NCI-H69 (cell line): ENCODE measurements around the gene RALGAPA2.
"Not testable (repeated sequence)": the region's sequence is repeated elsewhere in the genome, so short reads cannot be mapped to it uniquely, and the experiment has no call there.

Experiments
- DNase-seq: peaks from one replicate; lab custom pipeline; 2025; lab: John Stamatoyannopoulos, UW

RALGAPA2 gene

DNA sequence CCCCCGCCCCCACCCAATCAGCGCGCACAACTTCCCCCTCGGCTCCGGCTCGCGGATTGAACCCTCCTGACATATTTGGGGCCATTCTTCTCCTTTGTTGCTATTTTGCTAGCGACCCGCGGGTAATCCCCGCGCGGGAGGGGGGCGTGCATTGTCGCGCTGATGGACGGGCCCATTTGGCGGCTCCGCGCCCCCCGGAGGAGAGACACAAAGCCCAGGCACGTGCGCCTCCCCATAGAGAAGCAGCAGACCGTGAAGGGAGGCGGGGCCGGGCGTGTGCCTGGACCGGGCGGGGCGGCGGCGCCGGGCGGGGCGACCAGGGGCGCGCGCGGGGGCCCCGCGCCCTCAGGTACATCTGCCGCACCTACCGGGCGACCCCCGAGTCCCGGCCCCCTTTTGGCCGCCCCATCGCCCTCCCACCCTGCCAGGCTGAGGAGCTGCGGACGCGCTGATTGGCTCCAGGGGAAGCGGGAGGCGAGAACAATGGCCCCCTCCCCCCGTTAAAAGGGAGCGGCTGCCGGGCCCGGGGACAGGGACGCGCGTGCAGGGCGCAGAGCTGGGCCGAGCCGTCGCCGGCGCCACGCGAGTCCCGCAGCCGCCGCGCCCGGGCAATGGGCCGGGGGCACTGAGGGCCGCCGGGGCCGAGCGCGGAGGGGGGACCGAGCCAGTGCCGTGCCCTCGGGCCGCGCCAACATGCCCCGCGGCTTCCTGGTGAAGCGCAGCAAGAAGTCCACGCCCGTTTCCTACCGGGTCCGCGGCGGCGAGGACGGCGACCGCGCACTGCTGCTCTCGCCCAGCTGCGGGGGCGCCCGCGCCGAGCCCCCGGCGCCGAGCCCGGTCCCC lies 344.6 kb downstream of the RALGAPA2 start, which contains the start of gene INSM1:
Gene INSM1, plus strand, starts transcription at position 530 of the 843 bp plus-strand sequence. Its CDS starts 164 bp downstream, at position 694.
- DNase-seq, result peak; percentile 100

DNA sequence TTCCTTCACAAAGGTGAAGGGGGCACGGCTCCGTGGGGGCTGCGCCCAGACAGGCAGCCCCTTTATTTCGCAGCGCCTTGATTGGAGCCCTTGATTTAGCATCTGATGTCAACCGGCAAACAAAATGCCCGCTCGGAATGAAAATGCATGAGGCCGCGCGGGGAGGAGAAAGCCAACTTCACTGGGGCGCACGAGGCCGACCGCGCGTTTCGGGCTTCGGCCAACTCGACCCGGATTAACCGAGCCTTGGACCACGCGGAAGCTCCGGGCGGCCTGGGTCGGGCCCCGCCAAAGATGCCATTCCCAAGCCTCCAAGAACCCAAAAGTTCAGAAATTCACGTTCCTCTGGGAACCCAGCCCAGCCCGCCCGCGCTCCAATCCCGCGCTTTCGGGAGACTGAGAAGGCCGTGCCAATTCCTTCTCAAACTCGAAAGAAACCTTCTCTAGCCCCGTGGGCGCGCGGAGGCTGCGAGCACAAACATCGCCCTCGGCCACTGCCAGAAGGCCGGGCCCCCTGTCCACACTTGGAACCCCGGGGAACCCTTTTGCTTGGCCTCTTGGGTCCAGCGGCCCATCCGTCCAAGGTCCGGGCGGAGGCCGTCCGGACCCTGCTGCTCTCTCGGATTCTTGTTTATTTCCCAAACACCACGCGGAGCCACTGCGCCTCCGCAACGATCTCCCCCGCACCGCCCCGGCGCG lies 345.4 kb downstream of the RALGAPA2 start:
- DNase-seq, result no peak

DNA sequence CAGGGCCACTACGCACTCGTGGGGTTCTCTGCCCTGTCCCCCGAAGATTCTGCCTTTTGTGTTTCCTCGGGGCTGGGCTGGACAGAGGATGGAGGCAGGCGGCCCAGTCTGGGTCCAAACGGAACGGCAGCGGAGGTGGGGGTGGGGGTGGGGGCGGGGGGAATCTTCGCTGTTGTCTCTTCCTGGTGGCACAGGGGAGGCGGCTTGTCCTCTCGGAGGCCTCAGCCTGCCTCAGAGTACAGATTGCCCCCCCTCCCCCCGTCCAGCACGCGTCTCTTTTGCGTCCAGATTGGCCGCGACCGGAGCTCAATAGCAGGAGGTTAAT lies 345.9 kb downstream of the RALGAPA2 start:
- peak; percentile 97 for DNase-seq

DNA sequence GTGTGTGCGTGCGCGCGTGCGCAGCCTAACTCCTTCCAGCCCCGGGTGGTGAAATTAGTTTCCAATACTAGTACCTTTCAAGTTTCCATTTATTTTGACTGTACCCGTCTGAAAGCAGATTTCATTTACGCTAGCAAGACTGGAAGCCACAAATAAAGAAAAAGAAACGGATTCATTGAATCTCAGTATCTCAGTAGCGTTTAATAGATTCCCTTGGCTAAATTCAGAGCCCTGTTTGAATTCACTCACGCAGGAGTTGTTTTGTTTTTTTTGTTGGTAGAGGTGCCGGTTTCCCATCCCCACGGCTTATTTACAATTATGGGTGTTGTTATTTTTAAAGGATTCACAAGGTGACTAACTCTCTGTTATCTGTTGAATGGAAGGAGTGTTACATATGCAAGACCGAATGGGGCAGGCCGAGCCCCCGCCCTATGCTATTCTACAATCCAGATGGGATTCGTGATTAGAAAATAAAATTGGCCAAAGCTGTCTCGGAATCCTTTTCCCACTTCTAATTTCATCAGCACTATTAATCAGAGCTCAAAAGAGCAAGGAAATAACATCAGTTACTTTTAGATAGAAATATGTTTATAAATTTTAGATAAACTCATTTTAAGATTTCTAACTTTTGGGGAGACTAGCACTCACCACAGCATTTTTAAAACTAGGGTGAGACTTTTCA lies 346.8 kb downstream of the RALGAPA2 start:
- DNase-seq, result peak; percentile 77

DNA sequence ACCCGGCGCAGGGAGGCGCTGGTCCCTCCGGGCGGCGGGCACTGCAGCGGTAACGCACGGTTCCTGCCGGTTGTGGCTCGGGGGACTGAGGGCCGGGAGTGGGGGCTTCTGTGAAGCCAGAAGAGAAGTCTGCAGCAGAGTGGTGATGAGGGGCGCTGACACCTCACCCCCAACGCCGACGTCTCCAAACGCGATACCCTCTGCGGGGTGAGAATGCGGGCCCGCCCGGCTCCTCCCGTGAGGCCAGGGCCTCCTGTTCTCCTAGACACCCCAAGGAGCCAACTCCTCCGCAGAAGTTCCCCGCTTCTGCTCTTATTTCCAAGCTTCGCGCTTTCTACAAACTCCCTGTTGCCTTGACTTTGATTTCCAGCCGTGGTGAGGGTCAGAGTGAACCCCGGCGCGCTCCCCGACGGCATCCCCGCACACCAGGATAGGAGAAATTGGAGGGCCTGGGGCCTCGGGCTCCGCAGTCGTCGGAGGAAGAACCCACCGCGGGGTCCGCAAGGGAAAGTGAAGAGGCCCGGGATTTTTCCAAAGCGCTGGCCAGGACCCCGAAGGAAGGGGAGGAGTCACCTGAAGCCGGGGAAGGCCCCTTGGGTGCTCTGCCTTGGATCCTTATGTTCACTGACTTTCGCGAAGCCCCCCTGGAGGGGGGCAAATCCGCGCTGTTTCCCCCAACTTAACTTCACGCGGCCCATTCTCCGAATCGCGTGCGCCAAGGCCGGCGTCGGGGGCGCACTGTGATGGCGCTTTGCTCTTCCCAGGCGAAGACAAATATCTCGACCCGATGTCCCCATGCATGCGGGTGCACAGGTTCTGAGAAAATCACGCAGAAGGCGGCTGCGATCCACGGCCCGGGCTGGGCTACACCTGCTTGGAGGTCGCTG lies 347.6 kb downstream of the RALGAPA2 start:
- DNase-seq, result peak; percentile 88

DNA sequence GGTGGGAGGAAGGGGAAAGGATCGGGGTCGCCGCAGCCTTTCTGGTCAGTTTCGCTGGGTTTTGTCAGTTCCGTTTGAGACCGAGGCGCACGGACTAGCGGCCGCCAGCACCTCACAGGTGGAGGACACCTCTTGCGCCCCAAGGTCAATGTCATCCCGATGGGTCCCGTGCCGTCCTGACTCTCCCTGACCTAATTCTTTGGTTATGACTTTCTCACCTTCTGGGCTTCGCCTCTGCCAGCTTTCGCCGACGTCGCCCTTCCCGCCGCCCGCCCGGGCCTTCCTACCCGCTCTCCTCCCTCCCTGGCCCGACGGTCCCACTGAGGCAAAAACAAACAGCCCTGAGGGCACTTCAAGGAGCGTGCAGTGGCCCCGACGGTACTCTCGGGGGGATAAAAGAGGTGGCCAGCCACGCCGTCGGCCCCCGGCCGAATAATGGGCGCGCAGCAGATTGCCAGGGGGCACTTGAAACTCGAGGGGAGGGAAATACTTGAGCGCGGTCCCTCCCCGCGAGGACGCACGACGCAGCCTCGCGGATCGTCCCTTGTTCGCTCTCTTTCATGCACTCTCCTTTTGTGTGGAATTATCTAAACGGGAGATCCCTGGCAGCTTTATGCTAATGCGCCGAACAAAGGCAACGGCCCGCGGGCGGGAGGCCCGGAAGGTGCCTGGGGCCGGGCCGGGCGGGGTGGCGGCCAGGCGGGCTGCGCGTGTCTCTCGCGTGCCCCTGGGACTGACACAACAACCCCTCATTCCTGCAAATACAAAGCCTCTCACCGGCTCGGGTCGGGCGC lies 348.4 kb downstream of the RALGAPA2 start:
- peak; percentile 86 for DNase-seq

DNA sequence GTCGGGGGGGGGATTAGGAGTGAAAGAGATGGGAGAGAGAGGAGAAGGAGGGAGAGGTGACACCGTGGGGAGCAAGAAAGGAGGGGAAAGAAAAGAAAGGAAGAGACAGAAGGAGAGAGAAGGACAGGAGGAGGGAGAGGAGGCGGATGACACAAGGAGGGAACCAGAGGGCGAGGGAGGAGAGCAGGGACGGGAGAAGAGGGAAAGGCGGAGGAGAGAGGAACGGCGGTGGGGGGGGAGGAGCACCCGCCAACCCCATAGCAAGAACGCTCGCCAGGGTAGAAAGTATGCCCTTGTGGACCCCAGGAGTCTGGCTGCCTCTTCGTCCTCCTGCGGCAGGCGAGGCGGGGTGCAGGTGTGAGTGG lies 349.0 kb downstream of the RALGAPA2 start:
- DNase-seq, result peak; percentile 92

DNA sequence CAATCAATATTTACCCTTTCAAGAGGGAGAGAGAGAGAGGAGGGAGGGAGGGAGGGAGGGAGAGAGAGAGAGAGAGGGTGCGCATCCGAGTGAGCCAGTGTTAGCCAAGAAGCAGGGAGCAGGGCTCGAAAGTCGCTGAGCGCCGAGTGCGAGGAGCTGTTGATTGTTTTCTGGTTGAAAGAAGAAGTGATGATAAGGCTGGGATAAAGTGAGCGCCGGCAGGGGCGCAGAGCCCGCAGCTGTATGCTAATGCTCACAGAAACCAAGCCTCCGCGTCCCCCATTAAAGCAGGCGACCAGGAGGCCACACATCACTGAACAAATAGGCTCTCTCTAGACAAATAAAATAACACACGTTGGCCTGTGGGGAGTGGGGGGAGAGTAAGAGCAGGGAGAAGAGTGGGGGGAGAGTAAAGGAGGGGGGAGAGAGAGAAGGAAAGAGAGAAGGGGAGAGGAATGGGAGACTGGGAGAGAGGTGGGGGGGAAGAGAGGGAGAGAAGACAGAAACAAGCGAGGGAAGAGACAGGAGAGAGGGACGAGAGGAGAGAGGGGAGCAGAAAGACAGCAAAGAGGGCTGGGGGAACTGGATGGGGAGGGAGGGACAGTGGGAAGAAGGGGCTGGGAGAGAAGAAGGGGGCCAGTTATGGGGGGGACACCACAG lies 349.5 kb downstream of the RALGAPA2 start:
- peak; percentile 96 for DNase-seq

DNA sequence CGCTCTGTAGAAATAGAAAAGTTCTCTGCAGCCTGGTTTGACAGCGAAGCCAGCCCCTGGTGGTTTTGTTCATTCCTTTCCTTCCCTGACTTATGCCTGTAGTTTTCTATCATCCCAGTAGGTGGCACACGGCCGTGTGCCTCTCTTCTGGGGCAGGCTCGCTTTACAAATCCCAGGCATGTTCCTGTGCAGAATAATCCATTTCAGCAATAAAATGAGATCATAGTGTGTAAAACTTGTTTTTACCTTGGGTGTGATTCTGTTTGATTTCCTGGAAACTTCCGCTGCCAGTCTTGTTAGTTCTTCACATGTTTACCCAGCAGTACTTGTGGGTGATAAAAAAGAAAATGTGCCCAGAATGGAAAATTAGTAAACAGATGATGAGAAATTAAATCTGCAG lies 352.0 kb downstream of the RALGAPA2 start:
- peak; percentile 86 for DNase-seq

DNA sequence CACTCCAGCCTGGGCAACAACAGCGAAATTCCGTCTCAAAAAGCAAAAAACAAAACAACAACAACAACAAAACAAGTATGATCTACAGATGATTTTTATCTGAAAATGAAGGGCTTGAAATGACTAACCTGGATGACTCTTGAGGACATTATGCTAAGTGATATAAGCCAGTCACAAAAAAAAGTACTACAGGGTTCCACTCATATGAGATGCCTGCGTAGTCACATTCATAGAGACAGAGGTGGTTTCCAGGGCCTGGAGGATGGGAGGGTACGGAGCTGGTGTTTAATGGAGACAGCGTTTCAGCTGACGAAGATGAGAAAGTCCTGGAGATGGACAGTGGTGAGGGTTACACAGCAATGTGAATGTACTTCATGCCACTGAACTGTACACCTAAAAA lies 352.8 kb downstream of the RALGAPA2 start:
- DNase-seq, result no peak

DNA sequence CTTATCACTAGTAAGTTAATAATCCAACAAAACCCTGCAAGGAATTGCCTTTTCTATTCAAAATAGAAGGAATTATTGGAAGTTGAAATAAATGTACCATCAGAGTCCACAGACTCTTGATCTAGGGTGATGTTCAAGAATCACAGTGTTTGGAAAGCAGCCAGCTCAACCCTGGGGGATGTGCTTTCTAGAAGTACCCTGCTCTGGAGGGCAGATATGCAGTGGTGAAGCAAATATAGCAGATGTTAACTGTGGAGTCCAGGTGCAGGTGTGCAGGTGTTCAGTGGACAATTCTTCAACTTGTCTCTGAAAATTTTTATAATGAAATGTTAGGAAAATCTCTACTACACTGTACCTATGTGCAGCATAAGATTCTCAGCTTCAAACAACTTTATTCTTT lies 353.6 kb downstream of the RALGAPA2 start:
- peak; percentile 84 for DNase-seq

DNA sequence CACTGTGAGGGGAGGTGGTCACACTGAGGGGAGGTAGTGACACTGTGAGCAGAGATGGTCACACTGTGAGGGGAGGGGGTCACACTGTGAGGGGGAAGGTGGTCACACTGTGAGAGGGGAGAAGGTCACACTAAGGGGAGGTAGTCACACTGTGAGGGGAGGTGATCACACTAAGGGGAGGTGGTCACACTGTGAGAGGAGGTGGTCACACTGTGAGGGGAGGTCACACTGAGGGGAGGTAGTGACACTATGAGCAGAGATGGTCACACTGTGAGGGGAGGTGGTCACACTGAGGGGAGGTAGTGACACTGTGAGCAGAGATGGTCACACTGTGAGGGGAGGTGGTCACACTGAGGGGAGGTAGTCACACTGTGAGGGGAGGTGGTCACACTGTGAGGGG lies 356.9 kb downstream of the RALGAPA2 start:
- not testable (repeated sequence) for DNase-seq

DNA sequence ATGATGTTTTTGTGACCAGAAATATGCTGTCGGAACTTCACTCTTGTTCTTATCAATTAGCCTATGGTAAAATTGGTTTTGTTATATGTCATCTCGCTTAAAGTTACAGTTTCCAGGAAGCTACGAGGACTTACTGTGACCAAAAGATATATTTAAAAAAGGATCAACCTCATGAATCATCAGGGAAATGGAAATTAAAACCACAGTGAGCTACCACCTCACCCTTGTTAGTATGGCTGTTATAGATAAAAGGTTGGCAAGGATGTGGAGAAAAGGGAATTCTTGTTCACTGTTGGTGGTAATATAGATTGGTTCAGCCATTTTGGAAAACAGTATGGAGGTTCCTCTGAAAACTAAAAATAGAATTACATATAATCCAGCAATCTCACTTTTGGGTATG lies 358.9 kb downstream of the RALGAPA2 start:
- DNase-seq, result no peak

DNA sequence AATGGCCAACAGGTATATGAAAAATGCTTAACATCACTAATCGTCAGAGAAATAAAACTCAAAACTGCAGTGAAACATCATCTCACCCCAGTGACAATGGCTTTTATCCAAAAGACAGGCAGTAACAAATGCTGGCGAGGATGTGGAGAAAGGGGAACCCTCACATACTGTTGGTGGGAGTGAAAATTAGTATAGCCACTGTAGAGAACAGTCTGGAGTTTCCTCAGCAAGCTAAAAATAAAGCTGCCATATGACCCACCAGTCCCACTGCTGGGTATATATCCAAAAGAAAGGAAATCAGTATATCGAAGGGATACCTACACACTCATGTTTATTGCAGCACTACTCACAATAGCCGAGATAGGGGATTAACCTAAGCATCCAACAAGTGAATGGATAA lies 368.0 kb downstream of the RALGAPA2 start:
- DNase-seq, result no peak

DNA sequence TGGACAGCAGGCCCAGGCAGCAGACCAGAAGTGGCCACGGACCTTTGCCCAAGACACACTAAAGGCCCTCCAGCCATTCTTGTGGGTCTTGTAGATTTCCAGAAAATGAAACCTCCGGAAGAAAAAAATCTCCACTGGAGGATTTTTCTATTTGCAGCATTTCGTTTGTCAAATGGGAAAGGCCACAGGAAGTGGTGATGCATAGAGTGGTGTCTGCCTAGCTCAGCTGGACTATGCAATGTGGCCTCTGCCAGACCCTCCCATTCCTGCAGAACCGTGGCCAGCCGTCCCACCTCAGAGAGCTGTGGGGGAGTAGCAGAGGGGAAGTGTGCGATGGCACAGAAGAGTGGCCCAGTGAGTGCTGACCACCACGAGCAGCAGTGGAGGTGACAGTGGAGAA lies 368.5 kb downstream of the RALGAPA2 start:
- DNase-seq, result no peak
